Osteocyte (in vitro differentiated cells): Measurements from ENCODE around the gene SPATA22. TPM values are rescaled to one million over a fixed set of nuclear protein-coding genes. Genes with fewer than 3 reads are reported as not detected.
A peak's percentile ranks its signal among the peaks of the same experiment; 100 is the strongest.

Source experiments
- DNase-seq: peaks from one replicate; pipeline ENCODE4 v3.0.0; 2021; ENCODE audit warnings: mixed read lengths; ENCODE audit not compliant: unreplicated experiment; ENCODE audit errors: extremely low spot score
- H3K27ac Mint-ChIP-seq: one replicate; pipeline ENCODE4 v1.8.0; 2021; ENCODE audit warnings: mild to moderate bottlenecking, mixed read lengths; ENCODE audit not compliant: unreplicated experiment
- H3K27me3 Mint-ChIP-seq: one replicate; pipeline ENCODE4 v1.8.0; 2021; ENCODE audit warnings: mixed read lengths; ENCODE audit not compliant: unreplicated experiment
- H3K36me3 Mint-ChIP-seq: one replicate; pipeline ENCODE4 v1.8.0; 2021; ENCODE audit warnings: mixed read lengths; ENCODE audit not compliant: unreplicated experiment
- H3K4me1 Mint-ChIP-seq: one replicate; pipeline ENCODE4 v1.8.0; 2021; ENCODE audit warnings: mixed read lengths; ENCODE audit not compliant: unreplicated experiment
- H3K4me3 Mint-ChIP-seq: one replicate; pipeline ENCODE4 v1.8.0; 2021; ENCODE audit warnings: mild to moderate bottlenecking, moderate library complexity, mixed read lengths; ENCODE audit not compliant: unreplicated experiment
- H3K9me3 Mint-ChIP-seq: one replicate; pipeline ENCODE4 v1.8.0; 2021; ENCODE audit warnings: mixed read lengths; ENCODE audit not compliant: unreplicated experiment
- CTCF ChIP-seq: fragments of 200-600 bp; sonication (generic); IDR thresholded peaks from 2 replicates; pipeline ENCODE4 v1.5.0; 2021; ENCODE audit warnings: antibody characterized with exemption, mild to moderate bottlenecking, moderate library complexity
- total RNA-seq: library from RNA; stranded (reverse); gene quantifications from 2 replicates; pipeline ENCODE4 v1.2.1, GENCODE V29; 2021

The SPATA22 gene
- total RNA-seq, 1 donor from 2014 or later = not detected

GRCh38 chr17:3511852-3512504 lies 40.4 kb upstream of the SPATA22 start:
- Mint-ChIP-seq H3K4me1 (peaks cover 3% of the 10 kb centered on the region), H3K9me3 (no peaks in the 10 kb centered on the region), H3K4me3 (no peak overlapping the region), H3K36me3 (no peaks in the 10 kb centered on the region), H3K27ac (no peak overlapping the region), H3K27me3 (peaks cover 22% of the 10 kb centered on the region)
- peak; percentile 57 for DNase-seq
- TF ChIP-seq CTCF = no peak

- H3K27me3 Mint-ChIP-seq = peaks cover 22% of the 10 kb centered on the region
- H3K9me3 Mint-ChIP-seq = no peaks in the 10 kb centered on the region
- no peak overlapping the region for H3K4me3 Mint-ChIP-seq
- H3K36me3 Mint-ChIP-seq = no peaks in the 10 kb centered on the region
- no peak overlapping the region for H3K27ac Mint-ChIP-seq
- no peak for TF ChIP-seq CTCF
- DNase-seq = peak; percentile 23
- H3K4me1 Mint-ChIP-seq = peaks cover 3% of the 10 kb centered on the region
Measured at GRCh38 chr17:3510090-3510489, 38.5 kb upstream of the SPATA22 start.

- Mint-ChIP-seq H3K27me3 (peaks cover 19% of the 10 kb centered on the region), H3K27ac (no peak overlapping the region), H3K4me1 (peaks cover 3% of the 10 kb centered on the region), H3K36me3 (no peaks in the 10 kb centered on the region), H3K4me3 (no peak overlapping the region), H3K9me3 (no peaks in the 10 kb centered on the region)
- no peak for DNase-seq
- TF ChIP-seq CTCF = no peak
Measured at GRCh38 chr17:3507869-3508268, 36.2 kb upstream of the SPATA22 start.

- H3K9me3 Mint-ChIP-seq = no peaks in the 10 kb centered on the region
- peaks cover 12% of the 10 kb centered on the region for H3K27me3 Mint-ChIP-seq
- no peak overlapping the region for H3K4me3 Mint-ChIP-seq
Measured at GRCh38 chr17:3507071-3507470, 35.5 kb upstream of the SPATA22 start.

GRCh38 chr17:3506054-3506453 lies 34.4 kb upstream of the SPATA22 start:
- Mint-ChIP-seq H3K9me3 (peaks cover 2% of the 10 kb centered on the region), H3K27me3 (peaks cover 4% of the 10 kb centered on the region), H3K4me3 (no peak overlapping the region), H3K27ac (no peak overlapping the region), H3K36me3 (no peaks in the 10 kb centered on the region), H3K4me1 (no peaks in the 10 kb centered on the region)
- no peak for TF ChIP-seq CTCF
- DNase-seq = no peak

More at GRCh38 chr17:3507071-3507470, 35.5 kb upstream of the SPATA22 start:
- Mint-ChIP-seq H3K27ac (no peak overlapping the region), H3K4me1 (no peaks in the 10 kb centered on the region), H3K36me3 (no peaks in the 10 kb centered on the region)
- DNase-seq = no peak
- no peak for TF ChIP-seq CTCF
